Thyroid gland (tissue), 4 donors: ENCODE data around the gene TFPI2. TPM values are rescaled to one million over a fixed set of nuclear protein-coding genes. Genes with fewer than 3 reads are reported as not detected.

Source experiments
- DNase-seq, 2 donors: peaks; one replicate each; pipeline ENCODE4 v3.0.0-alpha.2; 2019
- H3K27ac ChIP-seq, 3 donors: fragments of 200-600 bp; sonication (generic); 1 replicate in 2 of 3; 2 replicates in 1 of 3; pipeline ENCODE4 v1.5.1; 2016 to 2019; ENCODE audit warnings: mild to moderate bottlenecking in 1 of 3, moderate library complexity in 1 of 3
- H3K27me3 ChIP-seq: fragments of 200-600 bp; sonication (generic); one replicate; pipeline ENCODE4 v1.5.1; 2019
- H3K36me3 ChIP-seq, 2 donors: fragments of 200-600 bp; sonication (generic); one replicate each; pipeline ENCODE4 v1.5.1; 2016 to 2019
- H3K4me1 ChIP-seq, 2 donors: fragments of 200-600 bp; sonication (generic); one replicate each; pipeline ENCODE4 v1.5.1; 2017 to 2019
- H3K4me3 ChIP-seq, 3 donors: fragments of 200-600 bp; sonication (generic); replicated peaks in 1 of 3; 1 replicate in 2 of 3; 2 replicates in 1 of 3; pipeline ENCODE4 v1.5.1; 2016; ENCODE audit warnings: mild to moderate bottlenecking in 1 of 3
- H3K9me3 ChIP-seq: fragments of 200-600 bp; sonication (generic); one replicate; pipeline ENCODE4 v1.5.1; 2017
- CTCF ChIP-seq, 6 experiments: fragments of 200-600 bp in 3 of 6; fragments of 450-650 bp in 3 of 6; sonication (generic) in 3 of 6; IDR thresholded peaks; one replicate each; pipeline ENCODE4 v1.5.1; 2016 to 2019; ENCODE audit warnings: antibody characterized with exemption in 6 of 6, mild to moderate bottlenecking in 2 of 6, inconsistent platforms in 1 of 6, moderate library complexity in 1 of 6
- POLR2A ChIP-seq, 2 donors: fragments of 450-650 bp; IDR thresholded peaks; one replicate each; pipeline ENCODE4 v1.6.1; 2017; ENCODE audit warnings: antibody characterized with exemption in 2 of 2, mild to moderate bottlenecking in 2 of 2, moderate library complexity in 1 of 2
- WGBS, 2 donors: methylation state at CpG; one replicate each; pipeline ENCODE4 v1.1.5; 2017; 5-methylcytosine and 5-hydroxymethylcytosine counted together
- intact Hi-C: fragments of 100-400 bp; cut with DNase I; formaldehyde crosslinking; loops from one replicate; pipeline ENCODE4 v1.15.1; 2023
- total RNA-seq, 4 donors: library from RNA; depleted of rRNA; stranded (reverse); fragments of >200 nt; gene quantifications; one replicate each; pipeline ENCODE4 v1.2.3, GENCODE V29; 2016

The TFPI2 gene
- total RNA-seq, 4 donors from 2014 or later: 0.56 to 3.2 TPM; not detected in 2

GRCh38 chr7:93856323-93856722 is 34.2 kb downstream of the TFPI2 start:
- TF ChIP-seq POLR2A (IDR thresholded peaks at IDR 0.05): no peak
- TF ChIP-seq CTCF (IDR thresholded peaks at IDR 0.05): no peak
- H3K4me1 ChIP-seq: no peaks in the 10 kb centered on the region
- DNase-seq: no peak
- H3K36me3 ChIP-seq: no peaks in the 10 kb centered on the region
- no peaks in the 10 kb centered on the region for H3K9me3 ChIP-seq
- intact Hi-C loops: no loop called here
- no peak overlapping the region for H3K27ac ChIP-seq
- H3K27me3 ChIP-seq: no peaks in the 10 kb centered on the region
- no peak overlapping the region for H3K4me3 ChIP-seq

GRCh38 chr7:93855797-93856196 is 34.8 kb downstream of the TFPI2 start:
- no peak overlapping the region for H3K4me3 ChIP-seq
- H3K4me1 ChIP-seq: no peaks in the 10 kb centered on the region
- no peaks in the 10 kb centered on the region for H3K9me3 ChIP-seq
- WGBS, 2 donors: 88 to 90% methylated on average over 1 of the region's 1 CpG
- H3K27me3 ChIP-seq: no peaks in the 10 kb centered on the region
- intact Hi-C loops: no loop called here
- no peak overlapping the region for H3K27ac ChIP-seq
- TF ChIP-seq POLR2A (IDR thresholded peaks at IDR 0.05) (no peak), CTCF (IDR thresholded peaks at IDR 0.05) (no peak)
- no peak for DNase-seq
- H3K36me3 ChIP-seq: no peaks in the 10 kb centered on the region

- no peak overlapping the region for H3K4me3 ChIP-seq
- intact Hi-C loops: no loop called here
- no peaks in the 10 kb centered on the region for H3K4me1 ChIP-seq
- no peak overlapping the region for H3K27ac ChIP-seq
- no peak for DNase-seq
- no peaks in the 10 kb centered on the region for H3K9me3 ChIP-seq
- WGBS, 2 donors: 89 to 91% methylated on average over 1 of the region's 1 CpG
- no peaks in the 10 kb centered on the region for H3K27me3 ChIP-seq
- no peaks in the 10 kb centered on the region for H3K36me3 ChIP-seq
- TF ChIP-seq POLR2A (IDR thresholded peaks at IDR 0.05) (no peak), CTCF (IDR thresholded peaks at IDR 0.05) (no peak)
Observed at GRCh38 chr7:93854480-93854879, 36.1 kb downstream of the TFPI2 start.

- no peak for DNase-seq
- no peak overlapping the region for H3K4me3 ChIP-seq
- intact Hi-C loops: no loop called here
- 39 to 42% methylated on average over 2 of the region's 2 CpGs for WGBS, 2 donors
- H3K4me1 ChIP-seq: no peaks in the 10 kb centered on the region
- H3K9me3 ChIP-seq: no peaks in the 10 kb centered on the region
- no peak for TF ChIP-seq POLR2A (IDR thresholded peaks at IDR 0.05)
- no peaks in the 10 kb centered on the region for H3K27me3 ChIP-seq
- no peak overlapping the region for H3K27ac ChIP-seq
- H3K36me3 ChIP-seq: no peaks in the 10 kb centered on the region
Observed at GRCh38 chr7:93851536-93851935, 39.0 kb downstream of the TFPI2 start.

- Histone ChIP-seq H3K4me3 (no peak overlapping the region), H3K27ac (no peak overlapping the region), H3K4me1 (no peaks in the 10 kb centered on the region), H3K27me3 (no peaks in the 10 kb centered on the region), H3K9me3 (no peaks in the 10 kb centered on the region), H3K36me3 (no peaks in the 10 kb centered on the region)
- WGBS, 2 donors: 41 to 54% methylated on average over 1 of the region's 1 CpG
- TF ChIP-seq POLR2A (IDR thresholded peaks at IDR 0.05) (no peak), CTCF (IDR thresholded peaks at IDR 0.05) (no peak)
- no peak for DNase-seq
- intact Hi-C loops: no loop called here
Observed at GRCh38 chr7:93843260-93843659, 47.3 kb downstream of the TFPI2 start.

- TF ChIP-seq POLR2A (IDR thresholded peaks at IDR 0.05) (no peak), CTCF (IDR thresholded peaks at IDR 0.05) (no peak)
- no peak overlapping the region for H3K4me3 ChIP-seq
- no peak for DNase-seq
- WGBS, 2 donors: 37 to 63% methylated on average over 1 of the region's 1 CpG
- no peaks in the 10 kb centered on the region for H3K4me1 ChIP-seq
- intact Hi-C loops: no loop called here
- H3K36me3 ChIP-seq: no peaks in the 10 kb centered on the region
- H3K9me3 ChIP-seq: no peaks in the 10 kb centered on the region
- H3K27ac ChIP-seq: no peak overlapping the region
- no peaks in the 10 kb centered on the region for H3K27me3 ChIP-seq
Observed at GRCh38 chr7:93838966-93839365, 51.6 kb downstream of the TFPI2 start.
